Stimulated activated CD8-positive, alpha-beta memory T cell treated with anti-CD3 and anti-CD28 coated beads, Interleukin-15, amount 100 ng/mL, for 1 hour (primary cell): ENCODE results near the gene ELMO1.

Experiments used
- DNase-seq: peaks from one replicate; pipeline ENCODE4 v3.0.0-alpha.2; 2020; ENCODE audit warnings: low read depth

Gene ELMO1

DNA sequence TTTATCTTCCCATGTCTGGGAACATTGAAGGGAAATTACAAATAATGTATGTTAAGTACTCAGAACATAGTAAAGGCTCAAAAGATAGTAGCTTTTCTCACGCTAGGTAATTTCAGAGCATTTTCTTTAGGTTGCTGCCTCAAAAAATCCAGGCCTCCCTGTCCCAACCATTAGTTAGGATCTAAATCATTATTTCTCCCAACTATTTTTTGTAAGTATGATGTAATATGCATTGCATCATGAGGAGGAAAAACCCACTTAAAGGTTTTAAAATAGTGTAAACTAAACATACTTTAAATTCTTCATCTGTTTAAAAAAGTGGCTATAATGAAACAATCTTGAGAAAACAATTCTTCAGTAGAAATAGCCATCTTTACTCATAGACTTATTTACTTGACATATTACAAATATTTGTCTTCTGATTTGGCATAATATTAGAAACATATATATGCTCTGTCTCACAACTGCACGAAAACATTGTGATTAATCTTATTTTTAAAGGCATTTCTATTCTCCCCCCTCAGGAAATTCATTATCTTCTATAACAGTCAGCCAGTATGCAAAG lies 329.3 kb downstream of the ELMO1 start:
- no peak for DNase-seq

DNA sequence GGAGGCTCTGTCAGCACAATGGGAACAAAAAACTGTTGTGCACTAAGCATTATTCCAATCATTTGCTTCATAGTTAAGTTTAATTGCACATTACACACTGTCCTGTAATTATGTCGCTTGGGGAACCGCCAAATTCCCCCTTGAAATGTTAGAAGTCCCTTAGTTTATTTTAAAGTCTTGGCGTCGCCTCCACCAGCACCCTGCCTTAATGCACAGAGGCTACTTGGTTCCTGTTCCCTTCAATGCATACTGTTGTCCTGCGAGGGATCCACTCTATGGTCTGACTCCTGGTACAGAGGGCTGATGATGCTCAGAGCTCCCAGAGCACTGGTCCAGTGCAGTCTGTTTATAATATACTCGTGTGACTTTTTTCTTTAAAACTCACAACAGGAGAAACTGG lies 330.7 kb downstream of the ELMO1 start:
- no peak for DNase-seq

- no peak for DNase-seq
Measured at GRCh38 chr7:37117292-37117691, 331.4 kb downstream of the ELMO1 start.

DNA sequence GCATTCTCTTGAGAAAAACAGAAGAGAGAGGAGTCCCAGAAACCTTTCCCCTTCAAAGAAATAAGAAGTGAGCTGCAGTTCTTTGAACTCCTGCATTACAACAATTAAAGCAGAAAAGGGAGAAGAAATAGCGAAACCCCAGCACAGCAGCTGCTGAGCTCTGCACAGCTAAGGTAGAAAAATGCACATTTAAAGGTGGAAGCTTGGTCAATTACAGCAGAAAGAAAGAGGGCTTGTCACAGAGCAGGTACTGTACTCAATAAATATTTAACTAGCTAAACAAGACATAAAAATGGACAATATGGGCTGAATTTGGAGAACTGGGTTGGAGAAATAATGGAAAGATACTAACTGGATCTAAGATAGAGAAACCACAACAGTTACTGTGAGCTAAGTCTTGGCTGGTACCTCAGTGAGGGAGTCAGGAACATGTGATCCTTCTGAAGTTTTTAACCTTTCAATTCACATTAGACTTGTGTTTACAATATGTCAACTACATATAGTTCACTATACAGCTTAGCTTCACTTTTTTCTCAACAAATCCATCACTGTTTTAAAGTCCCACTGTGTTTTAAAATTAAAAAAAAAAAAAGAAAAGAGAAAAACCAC lies 332.5 kb downstream of the ELMO1 start:
- DNase-seq: no peak

DNA sequence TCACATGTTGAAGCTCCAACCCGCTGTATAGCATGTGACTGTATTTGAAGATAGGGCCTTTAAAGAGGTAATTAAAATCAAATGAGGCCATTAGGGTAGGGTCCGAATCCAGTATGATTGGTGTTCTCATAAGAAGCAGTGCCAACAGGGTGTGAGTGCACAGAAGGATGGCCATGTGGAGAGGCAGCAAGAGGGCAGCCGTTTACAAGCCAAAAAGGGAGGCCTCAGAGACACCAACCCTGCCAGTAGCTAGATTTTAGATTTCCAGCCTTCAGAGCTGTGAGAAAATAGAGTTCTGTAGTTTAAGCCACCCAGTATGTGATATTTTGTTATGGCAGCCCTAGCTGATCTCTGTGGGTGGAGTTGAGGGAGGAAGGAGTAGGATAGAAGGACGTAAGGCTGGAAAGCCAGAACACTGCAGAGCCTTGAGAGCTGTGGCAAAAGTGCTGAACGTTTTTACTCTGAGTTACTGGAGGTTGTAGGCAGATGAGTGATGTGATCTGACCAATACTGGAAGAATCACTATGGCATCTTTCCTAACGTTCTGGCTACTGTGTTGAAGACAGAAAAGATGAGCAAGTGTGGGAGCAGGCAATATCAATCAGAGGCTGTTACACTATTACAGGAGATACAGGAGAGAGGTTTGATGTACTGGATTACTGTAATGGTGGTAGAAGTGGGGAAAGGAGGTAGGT lies 334.9 kb downstream of the ELMO1 start:
- no peak for DNase-seq

DNA sequence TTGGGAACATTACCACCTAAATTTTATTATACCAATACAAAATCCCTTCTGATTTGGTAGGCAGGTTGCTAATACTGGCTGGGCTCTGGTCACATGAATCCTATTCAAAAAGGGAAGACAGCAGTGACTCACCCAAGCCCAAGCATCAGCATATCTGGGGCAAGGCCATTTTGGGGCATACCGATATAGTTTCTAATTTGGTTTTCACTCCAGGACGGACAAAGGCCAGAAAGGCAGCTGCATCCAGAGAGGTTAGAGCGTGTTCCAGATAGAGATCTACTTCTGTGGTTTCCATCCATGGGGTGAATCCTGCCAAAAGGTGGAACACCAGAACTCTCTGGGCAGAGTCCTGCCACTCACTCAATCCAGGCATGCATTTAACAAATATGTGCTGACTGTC lies 335.8 kb downstream of the ELMO1 start:
- DNase-seq: no peak

- no peak for DNase-seq
Measured at GRCh38 chr7:37112218-37112617, 336.4 kb downstream of the ELMO1 start.

DNA sequence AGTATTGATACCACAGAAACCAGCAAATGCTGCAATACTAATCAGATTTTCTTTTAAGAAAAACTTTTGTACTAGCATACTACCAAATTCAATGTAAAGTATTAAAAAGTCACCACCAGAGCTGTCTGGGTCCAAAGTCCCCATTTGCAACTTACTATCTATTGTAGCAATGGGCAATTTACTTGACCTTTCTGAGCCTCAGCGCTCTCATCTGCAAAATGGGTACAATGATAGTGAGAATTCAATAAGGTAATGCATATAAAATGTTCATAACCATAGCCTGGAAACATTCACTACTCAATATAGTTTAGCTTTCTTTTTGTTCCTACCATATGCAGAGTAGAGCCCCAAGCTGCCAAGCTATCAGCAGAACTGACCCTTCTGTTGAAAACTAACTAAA lies 337.2 kb downstream of the ELMO1 start:
- no peak for DNase-seq

DNA sequence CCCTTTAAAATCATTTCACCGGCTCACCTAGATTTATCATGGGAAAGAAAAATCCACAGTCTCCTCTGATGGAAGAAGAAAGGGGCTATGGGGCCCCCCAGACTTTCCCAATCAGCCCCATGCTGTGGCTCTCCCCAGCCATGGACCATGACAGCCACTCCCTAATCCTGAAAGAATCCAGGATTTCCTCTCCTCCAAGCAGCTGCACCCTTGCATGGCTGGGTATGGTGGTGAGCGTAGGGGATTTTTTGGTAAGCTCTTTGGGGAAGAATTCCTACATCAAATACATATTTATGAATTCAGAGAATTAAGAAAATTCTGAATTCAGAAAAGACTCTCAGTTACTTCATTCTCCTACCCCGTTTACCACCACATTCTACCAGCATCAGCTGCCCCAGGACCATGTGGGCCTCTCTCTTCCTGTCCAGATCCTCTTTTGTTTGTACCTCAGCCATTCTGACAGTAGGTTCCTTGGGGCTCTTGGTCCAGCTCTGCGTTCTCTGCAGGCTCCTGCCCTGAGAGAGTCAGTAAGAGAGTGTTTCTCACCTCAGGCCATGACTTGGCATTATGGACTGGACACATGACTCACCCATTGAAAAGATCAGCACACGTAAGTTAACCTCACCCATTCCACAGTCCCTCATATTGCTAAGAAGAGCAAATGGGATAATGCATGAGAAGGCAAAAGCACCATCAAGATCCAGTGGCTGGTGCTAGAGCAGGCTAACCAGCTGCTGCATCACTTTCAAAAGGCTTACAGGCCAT lies 337.8 kb downstream of the ELMO1 start:
- no peak for DNase-seq

DNA sequence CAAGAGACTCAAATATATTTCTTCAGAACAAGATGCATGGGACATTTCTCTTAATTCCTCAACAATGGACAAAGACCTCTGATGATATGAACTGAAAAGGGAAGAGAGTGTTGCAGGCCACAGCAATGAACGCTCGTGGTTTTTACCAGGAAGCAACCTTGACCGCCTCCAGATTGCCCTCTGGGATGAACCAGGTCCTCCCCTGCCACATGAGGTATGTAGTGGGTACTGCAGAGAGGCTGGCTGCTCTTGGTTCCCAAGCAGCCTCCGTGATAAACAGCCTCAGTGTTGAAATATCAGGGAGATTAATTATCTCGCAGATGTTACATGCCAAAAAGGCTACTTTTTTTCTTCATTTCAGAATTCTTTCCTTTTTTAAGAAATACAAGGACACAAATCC lies 338.8 kb downstream of the ELMO1 start:
- DNase-seq: no peak

- DNase-seq: no peak
Measured at GRCh38 chr7:37109016-37109683, 339.5 kb downstream of the ELMO1 start.

DNA sequence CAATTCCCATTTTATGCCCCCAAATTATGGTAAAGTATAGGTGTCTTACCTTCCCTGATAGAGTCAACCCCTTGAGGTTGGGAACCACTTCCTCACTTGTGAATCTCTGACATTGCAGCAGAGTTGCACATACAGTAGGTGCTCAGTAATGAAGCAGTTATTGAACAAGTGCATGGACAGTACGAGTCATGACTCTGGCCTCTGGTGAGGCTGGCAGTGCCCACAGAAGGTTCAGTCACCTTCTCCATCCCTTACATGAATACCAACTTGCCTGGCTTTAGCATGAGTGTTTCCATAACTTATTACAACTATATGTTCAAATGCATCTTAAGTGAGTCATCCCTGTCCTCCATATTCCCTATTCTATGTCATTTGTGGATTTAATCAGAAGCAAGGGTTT lies 340.0 kb downstream of the ELMO1 start:
- no peak for DNase-seq

- DNase-seq: no peak
Measured at GRCh38 chr7:37107047-37107750, 341.5 kb downstream of the ELMO1 start.

DNA sequence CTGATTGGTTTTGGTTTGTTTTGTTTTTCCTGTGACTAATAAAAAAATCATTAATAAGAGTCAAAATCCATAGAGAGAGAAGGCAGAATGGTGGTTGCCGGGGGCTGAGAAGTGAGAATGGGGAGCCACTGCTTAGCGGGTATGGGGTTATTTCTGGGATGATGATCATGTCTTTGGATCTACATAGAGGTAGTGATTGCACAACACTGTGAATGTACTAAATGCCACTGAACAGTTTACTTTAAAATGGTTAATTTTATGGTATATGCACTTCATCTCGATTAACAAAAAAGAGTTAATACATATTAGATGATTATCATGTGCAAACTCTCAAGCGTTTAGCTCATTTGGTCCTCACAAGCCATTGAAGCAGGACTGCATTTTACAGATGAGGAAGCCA lies 342.9 kb downstream of the ELMO1 start:
- no peak for DNase-seq

DNA sequence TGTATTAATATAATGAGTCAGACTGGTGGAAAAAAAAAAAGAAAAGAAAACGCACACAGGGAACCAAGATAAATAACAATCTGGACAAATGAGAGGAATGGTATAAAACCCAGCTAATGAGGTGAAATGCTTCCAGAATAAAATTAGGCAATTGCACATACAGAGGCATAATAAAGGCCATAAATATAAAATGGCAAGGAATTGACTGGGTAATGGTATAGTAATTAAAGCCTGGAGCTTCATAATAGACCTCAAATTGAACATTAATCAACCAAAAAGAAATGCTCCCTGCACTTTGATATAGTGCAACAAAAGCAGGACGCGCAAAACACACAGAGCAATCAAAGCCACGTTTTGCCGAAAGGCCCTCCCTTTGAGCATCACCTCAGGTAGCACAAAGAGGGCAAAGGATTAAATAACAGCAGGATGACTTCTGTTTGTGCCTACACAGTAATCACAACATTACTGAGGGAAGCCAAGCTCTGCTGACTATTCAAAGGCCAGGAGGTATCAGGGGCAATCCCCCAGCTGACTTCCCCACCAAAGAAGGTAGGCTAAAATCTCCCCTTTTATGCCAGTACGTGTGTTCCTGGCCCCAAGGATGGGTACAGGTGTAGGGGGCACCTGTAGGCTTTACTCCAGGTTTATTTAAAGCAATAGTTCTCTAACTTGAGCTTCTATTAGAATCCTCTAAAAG lies 343.7 kb downstream of the ELMO1 start:
- DNase-seq: no peak

DNA sequence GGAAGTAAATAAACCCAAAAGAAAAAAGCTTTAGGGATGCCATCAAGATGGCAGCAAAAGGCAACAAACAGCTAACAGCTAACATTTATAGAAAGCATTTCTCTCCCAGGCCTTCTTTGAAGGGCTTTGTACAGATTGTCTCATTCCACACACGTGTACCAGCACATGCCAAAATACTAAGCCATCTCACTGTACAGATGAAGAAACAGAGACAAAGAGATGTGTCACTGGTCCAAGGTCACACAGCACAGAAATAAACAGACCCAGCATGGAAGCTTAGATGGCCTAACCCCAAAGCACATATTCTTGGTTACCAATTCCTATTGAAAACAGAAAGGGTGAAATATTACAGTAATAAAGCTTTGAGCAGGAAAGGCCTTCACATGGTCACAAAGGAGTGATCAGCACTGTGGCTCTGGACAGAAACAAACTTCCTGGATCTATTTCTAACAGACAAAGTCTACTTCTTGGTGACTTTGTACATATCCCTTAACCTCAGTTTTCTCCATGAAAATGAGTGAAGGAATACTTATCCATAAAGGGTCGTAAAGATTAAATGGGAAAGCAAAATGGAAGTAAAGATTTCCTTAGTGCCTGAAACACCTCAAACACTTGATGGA lies 346.0 kb downstream of the ELMO1 start:
- no peak for DNase-seq

DNA sequence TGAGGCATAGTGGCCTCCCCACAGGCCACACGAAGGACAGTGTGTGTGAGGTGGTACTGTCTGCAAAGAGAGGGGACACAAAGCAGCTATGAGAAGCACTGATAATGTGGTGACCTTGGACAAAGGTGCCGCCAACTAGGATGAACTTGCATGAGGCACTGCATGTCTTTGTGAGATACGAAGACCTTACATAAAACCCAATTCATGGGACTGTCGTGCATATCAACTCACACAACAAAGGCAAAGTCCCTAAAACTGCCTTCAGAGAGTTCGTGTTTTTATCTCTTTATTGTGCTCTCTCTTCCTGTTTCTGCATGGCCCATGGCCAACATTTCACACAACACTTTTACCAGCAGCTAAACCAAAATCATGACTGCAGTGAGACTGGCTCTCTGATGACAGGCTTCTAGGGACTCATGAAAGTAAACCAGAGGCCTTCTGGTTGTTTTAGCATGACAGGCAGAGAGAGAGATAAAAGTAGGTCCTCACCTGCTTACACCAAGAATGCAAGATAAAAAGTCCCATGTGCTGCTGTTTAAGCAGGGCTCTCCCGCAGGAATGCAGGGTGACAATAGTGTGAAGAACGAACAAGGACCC lies 347.8 kb downstream of the ELMO1 start:
- DNase-seq: no peak

GRCh38 chr7:37098762-37099161 lies 349.9 kb downstream of the ELMO1 start:
- DNase-seq: no peak

DNA sequence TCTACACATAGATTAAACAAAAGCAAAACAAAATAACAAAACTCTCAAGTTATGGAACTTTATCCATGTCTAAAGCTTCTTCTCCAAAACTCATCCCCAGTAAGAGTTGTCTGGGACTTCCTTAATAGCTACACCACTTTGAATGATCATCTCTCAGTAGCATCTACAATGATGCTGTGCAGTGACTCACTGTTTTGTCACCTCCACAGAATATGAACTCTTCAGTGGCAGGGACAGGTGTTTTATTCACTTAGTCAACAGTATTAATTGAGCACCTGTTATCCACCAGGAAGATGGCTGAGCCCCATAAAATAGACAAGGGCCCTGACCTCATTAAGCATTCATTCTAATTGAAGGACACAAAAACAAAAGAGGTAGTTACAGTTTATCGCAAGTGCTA lies 350.7 kb downstream of the ELMO1 start:
- DNase-seq: no peak

DNA sequence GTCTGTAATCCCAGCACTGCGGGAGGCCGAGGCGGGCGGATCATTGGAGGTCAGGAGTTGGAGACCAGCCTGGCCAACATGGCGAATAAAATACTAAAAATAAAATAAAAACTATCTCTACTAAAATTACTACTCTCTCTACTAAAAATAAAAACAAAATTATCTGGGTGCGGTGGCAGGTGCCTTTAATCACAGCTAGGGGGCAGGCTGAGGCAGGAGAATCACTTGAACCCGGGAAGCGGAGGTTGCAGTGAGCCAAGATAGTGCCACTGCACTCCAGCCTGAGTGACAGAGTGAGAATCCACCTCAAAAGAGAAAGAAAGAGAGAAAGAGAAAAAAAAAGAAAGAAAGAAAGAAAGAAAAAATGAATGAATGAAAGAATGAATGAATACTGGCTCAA lies 351.4 kb downstream of the ELMO1 start:
- DNase-seq: no peak
